ENCODE measurements around the gene PRAMEF18.
"Not testable (repeated sequence)": the region's sequence is repeated elsewhere in the genome, so short reads cannot be mapped to it uniquely, and the experiment has no call there.

DNA sequence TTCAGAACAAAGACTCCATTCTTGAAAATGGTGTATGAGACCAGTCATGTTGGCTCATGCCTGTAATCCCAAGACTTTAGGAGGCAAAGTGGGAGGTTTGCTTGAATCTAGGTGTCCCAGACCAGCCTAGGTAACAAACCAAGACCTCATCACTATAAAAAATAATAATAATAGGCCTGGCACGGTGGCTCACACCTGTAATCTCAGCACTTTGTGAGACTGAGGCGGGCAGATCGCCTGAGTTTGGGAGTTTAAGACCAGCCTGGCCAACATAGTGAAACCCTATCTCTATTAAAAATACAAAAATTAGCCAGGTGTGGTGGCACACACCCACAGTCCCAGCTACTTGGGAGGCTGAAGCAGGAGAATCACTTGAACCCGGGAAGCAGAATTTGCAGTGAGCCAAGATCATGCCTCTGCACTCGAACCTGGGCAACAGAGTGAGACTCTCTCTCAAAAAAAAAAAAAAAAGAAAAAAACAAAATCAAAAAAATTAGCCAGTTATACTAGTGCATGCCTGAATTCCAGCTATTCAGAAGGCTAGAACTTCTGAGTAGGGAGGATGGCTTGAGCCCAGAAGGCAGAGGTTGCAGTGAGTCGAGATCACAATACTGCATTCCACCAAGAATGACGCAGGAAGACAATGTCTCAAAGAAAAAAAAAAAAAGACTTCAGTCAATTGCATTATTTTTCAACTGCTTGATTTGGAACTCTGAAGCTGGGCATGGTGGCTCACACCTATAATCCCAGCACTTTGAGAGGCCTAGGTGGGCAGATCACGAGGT lies 1.5 kb upstream of the PRAMEF18 start:
- not testable (repeated sequence) for TF ChIP-seq EZH2 (IDR thresholded peaks at IDR 0.05; ENCODE audit: insufficient read depth, poor library complexity, severe bottlenecking); EZH2phosphoT487 (IDR thresholded peaks at IDR 0.05; ENCODE audit: insufficient read depth, low read depth)
